Spleen (tissue), 11 donors: ENCODE data around the gene LPIN3. TPM values are rescaled to one million over a fixed set of nuclear protein-coding genes. Genes with fewer than 3 reads are reported as not detected.

Experiments used
- DNase-seq: peaks from one replicate; pipeline ENCODE4 v3.0.0-alpha.2; 2020
- H3K27ac ChIP-seq, 8 donors: fragments of 200-600 bp; sonication (generic) in 7 of 8; 1 replicate in 4 of 8; 2 replicates in 4 of 8; pipeline versions ENCODE4 v1.5.0 to v1.8.0; 2016 to 2021; ENCODE audit warnings: inconsistent platforms in 4 of 8, mild to moderate bottlenecking in 4 of 8, moderate library complexity in 1 of 8
- H3K27me3 ChIP-seq, 7 donors: fragments of 200-600 bp; sonication (generic) in 6 of 7; replicated peaks in 1 of 7; 1 replicate in 4 of 7; 2 replicates in 3 of 7; pipeline versions ENCODE4 v1.5.0 to v1.8.0; 2016 to 2021; ENCODE audit warnings: inconsistent platforms in 3 of 7, mild to moderate bottlenecking in 1 of 7
- H3K36me3 ChIP-seq, 6 donors: fragments of 200-600 bp; sonication (generic) in 5 of 6; 1 replicate in 4 of 6; 2 replicates in 2 of 6; pipeline versions ENCODE4 v1.5.0 to v1.8.0; 2016 to 2021; ENCODE audit warnings: inconsistent platforms in 2 of 6
- H3K4me1 ChIP-seq, 6 donors: fragments of 200-600 bp; sonication (generic) in 5 of 6; 1 replicate in 3 of 6; 2 replicates in 3 of 6; pipeline versions ENCODE4 v1.5.0 to v1.8.0; 2016 to 2021; ENCODE audit warnings: inconsistent platforms in 3 of 6
- H3K4me3 ChIP-seq, 8 donors: fragments of 200-600 bp; sonication (generic) in 7 of 8; 1 replicate in 4 of 8; 2 replicates in 4 of 8; pipeline versions ENCODE4 v1.5.0 to v1.8.0; 2016 to 2021; ENCODE audit warnings: inconsistent platforms in 4 of 8, mild to moderate bottlenecking in 4 of 8, moderate library complexity in 2 of 8
- H3K9me3 ChIP-seq, 8 donors: fragments of 200-600 bp; sonication (generic) in 7 of 8; 1 replicate in 4 of 8; 2 replicates in 4 of 8; pipeline versions ENCODE4 v1.5.0 to v1.8.0; 2016 to 2021; ENCODE audit warnings: inconsistent platforms in 4 of 8
- CTCF ChIP-seq, 11 experiments: fragments of 200-600 bp in 7 of 11; fragments of 450-650 bp in 4 of 11; sonication (generic) in 4 of 11; IDR thresholded peaks in 8 of 11; conservative IDR thresholded peaks in 3 of 11; 1 replicate in 7 of 11; 2 replicates in 4 of 11; pipeline versions ENCODE4 v1.4.0 to v1.8.0; 2016 to 2021; ENCODE audit warnings: antibody characterized with exemption in 11 of 11, inconsistent platforms in 4 of 11, mild to moderate bottlenecking in 1 of 11
- POLR2A ChIP-seq, 3 donors: fragments of 450-650 bp; IDR thresholded peaks; one replicate each; pipeline ENCODE4 v1.5.1; 2017; ENCODE audit warnings: antibody characterized with exemption in 3 of 3, mild to moderate bottlenecking in 1 of 3
- POLR2AphosphoS5 ChIP-seq, 3 donors: sonication (generic); formaldehyde crosslinking; IDR thresholded peaks; one replicate each; pipeline ENCODE4 v1.5.1; 2017; ENCODE audit warnings: antibody characterized with exemption in 3 of 3
- WGBS, 5 donors: extraction: QIAGEN DNeasy Blood & Tissue Kit in 3 of 5; methylation state at CpG; one replicate each; pipeline versions ENCODE4 v1.1.5 to v1.1.7; 2013 to 2018; 5-methylcytosine and 5-hydroxymethylcytosine counted together
- intact Hi-C: fragments of 100-400 bp; cut with DNase I; formaldehyde crosslinking; loops from one replicate; pipeline ENCODE4 v1.15.0; 2023; ENCODE audit warnings: low total_unique reads
- polyA plus RNA-seq, 3 donors: library from polyadenylated mRNA; stranded (reverse); fragments of 200-250 nt; gene quantifications; one replicate each; pipeline ENCODE4 v1.2.1, GENCODE V29; 2013
- total RNA-seq, 7 donors: library from RNA; depleted of rRNA in 3 of 7; stranded (reverse); fragments of >200 nt in 3 of 7; fragmentation: NEBNext Ultra II Directional in 4 of 7; extraction: Animal tissue kit (Norgen Biotek cat#: 25700) in 4 of 7; gene quantifications; one replicate each; pipeline versions ENCODE4 v1.1.0 to v1.2.1, GENCODE V29; 2016 to 2021
- donor health status: healthy with polysubstance abuse.
- donor health status: DM: no; HTN: no; CAD: no; lungs with moderate emphysema.
- donor health status: DM: no; HTN: no; CAD: no.
- donor health status: Bipolar disorder and iron deficiency.
- donor health status: healthy.
- donor health status: DM: no; HTN: no; CAD: no.
- donor health status: DM: yes; HTN: yes; CAD: no.

Gene LPIN3
- total and polyA plus RNA-seq, 10 donors, result 2.5 to 9.6 (median 4.4) TPM

GRCh38 chr20:41331731-41332130 is 8.9 kb upstream of the LPIN3 start:
- H3K9me3 ChIP-seq, result no peaks in the 10 kb centered on the region
- TF ChIP-seq POLR2A (IDR thresholded peaks at IDR 0.05), result no peak
- DNase-seq, result no peak
- H3K36me3 ChIP-seq, result no peaks in the 10 kb centered on the region
- H3K27me3 ChIP-seq, result no peaks in the 10 kb centered on the region
- intact Hi-C loops, result loop anchor here (10.0 kb wide), 1 partner anchor 97 kb away; no protein-coding TSS in a partner anchor
- no peak overlapping the region for H3K4me3 ChIP-seq
- no peak overlapping the region for H3K27ac ChIP-seq
- H3K4me1 ChIP-seq, result peaks cover 10 to 21% (median 17%) of the 10 kb centered on the region in 6 donors
- WGBS, 5 donors, result 85 to 95% (median 91%) methylated on average over 4 of the region's 4 CpGs

GRCh38 chr20:41334036-41334435 is 6.6 kb upstream of the LPIN3 start:
- DNase-seq, result no peak
- no peaks in the 10 kb centered on the region for H3K9me3 ChIP-seq

GRCh38 chr20:41334443-41335421 is 5.9 kb upstream of the LPIN3 start:
- no peak overlapping the region for H3K4me3 ChIP-seq
- H3K36me3 ChIP-seq, result no peaks in the 10 kb centered on the region
- DNase-seq, result no peak
- H3K27ac ChIP-seq, result no peak overlapping the region
- 80 to 89% (median 82%) methylated on average over 15 of the region's 15 CpGs for WGBS, 5 donors
- TF ChIP-seq POLR2A (IDR thresholded peaks at IDR 0.05) (no peak), POLR2AphosphoS5 (IDR thresholded peaks at IDR 0.05) (no peak), CTCF (IDR thresholded peaks at IDR 0.05 in 8 of 11, conservative IDR thresholded peaks at IDR 0.05 in 3 of 11) (no peak)
- H3K4me1 ChIP-seq, result peaks cover 7 to 15% (median 12%) of the 10 kb centered on the region in 6 donors
- H3K9me3 ChIP-seq, result no peaks in the 10 kb centered on the region
- H3K27me3 ChIP-seq, result peaks cover 0 to 7% (median 0%) of the 10 kb centered on the region in 7 donors
- intact Hi-C loops, result loop anchor here (10.0 kb wide), 1 partner anchor 100 kb away; no protein-coding TSS in a partner anchor

More at GRCh38 chr20:41334036-41334435, 6.6 kb upstream of the LPIN3 start:
- Histone ChIP-seq H3K4me3 (no peak overlapping the region), H3K4me1 (peaks cover 5 to 15% (median 13%) of the 10 kb centered on the region in 6 donors), H3K36me3 (no peaks in the 10 kb centered on the region), H3K27ac (no peak overlapping the region), H3K27me3 (peaks cover 0 to under 1% (median 0%) of the 10 kb centered on the region in 7 donors)
- TF ChIP-seq POLR2A (IDR thresholded peaks at IDR 0.05), result no peak
- TF ChIP-seq CTCF (IDR thresholded peaks at IDR 0.05 in 8 of 11, conservative IDR thresholded peaks at IDR 0.05 in 3 of 11), result no peak
- no peak for TF ChIP-seq POLR2AphosphoS5 (IDR thresholded peaks at IDR 0.05)
- intact Hi-C loops, result loop anchor here (10.0 kb wide), 1 partner anchor 99 kb away; no protein-coding TSS in a partner anchor
- 90 to 98% (median 94%) methylated on average over 2 of the region's 2 CpGs for WGBS, 5 donors

GRCh38 chr20:41335591-41335990 is 5.0 kb upstream of the LPIN3 start:
- H3K27me3 ChIP-seq, result peaks cover 0 to 9% (median 0%) of the 10 kb centered on the region in 7 donors
- H3K4me3 ChIP-seq, result no peak overlapping the region
- no peak for DNase-seq
- WGBS, 5 donors, result 64 to 97% (median 92%) methylated on average over 1 of the region's 1 CpG
- peaks cover 11 to 17% (median 14%) of the 10 kb centered on the region in 6 donors for H3K4me1 ChIP-seq
- TF ChIP-seq POLR2AphosphoS5 (IDR thresholded peaks at IDR 0.05), result no peak
- no peak for TF ChIP-seq POLR2A (IDR thresholded peaks at IDR 0.05)
- TF ChIP-seq CTCF (IDR thresholded peaks at IDR 0.05 in 8 of 11, conservative IDR thresholded peaks at IDR 0.05 in 3 of 11), result no peak
- no peaks in the 10 kb centered on the region for H3K36me3 ChIP-seq
- H3K27ac ChIP-seq, result no peak overlapping the region
- H3K9me3 ChIP-seq, result no peaks in the 10 kb centered on the region
- intact Hi-C loops, result loop anchor here (10.0 kb wide), 1 partner anchor 101 kb away; no protein-coding TSS in a partner anchor
